ENCODE measurements around the gene CALHM5. TPM values are rescaled to one million over a fixed set of nuclear protein-coding genes. Genes with fewer than 3 reads are reported as not detected.

The CALHM5 gene
- total and polyA plus RNA-seq, 5 donors from 2014 or later, result 0.10 TPM; not detected in 4

- Histone ChIP-seq H3K9me3 (ENCODE audit: control insufficient read depth in 2 of 2, low read length in 2 of 2) (no peaks in the 10 kb centered on the region), H3K36me3 (ENCODE audit: control insufficient read depth, insufficient read depth, low read length) (no peaks in the 10 kb centered on the region), H3K27me3 (ENCODE audit: control insufficient read depth, insufficient read depth, low read length) (peaks cover 21% of the 10 kb centered on the region), H3K4me1 (ENCODE audit: control insufficient read depth, insufficient read depth, low read length, poor library complexity, severe bottlenecking) (no peaks in the 10 kb centered on the region), H3K27ac (ENCODE audit: insufficient read depth, low read length, poor library complexity, severe bottlenecking) (no peak overlapping the region), H3K4me3 (ENCODE audit: low read depth, low read length) (no peak overlapping the region)
- peaks cover 0 to 3% (median 0%) of the 10 kb centered on the region in 7 donors for H3K9me3 Mint-ChIP-seq
- no peak overlapping the region for H3K27ac Mint-ChIP-seq
- H3K36me3 Mint-ChIP-seq, result no peaks in the 10 kb centered on the region
- H3K4me3 Mint-ChIP-seq, result no peak overlapping the region
- peaks cover 26% of the 10 kb centered on the region for H3K27me3 Mint-ChIP-seq
- DNase-seq (no peak), ATAC-seq (ENCODE audit: low read depth in 2 of 2) (no peak)
- H3K4me1 Mint-ChIP-seq, result peaks cover 0 to 4% (median 2%) of the 10 kb centered on the region in 4 donors
Measured at GRCh38 chr6:116528133-116528532, 16.7 kb downstream of the CALHM5 start.

GRCh38 chr6:116528780-116529179 is 17.3 kb downstream of the CALHM5 start:
- H3K9me3 Mint-ChIP-seq, result peaks cover 0 to 3% (median 0%) of the 10 kb centered on the region in 7 donors
- Histone ChIP-seq H3K9me3 (ENCODE audit: control insufficient read depth in 2 of 2, low read length in 2 of 2) (no peaks in the 10 kb centered on the region), H3K27ac (ENCODE audit: insufficient read depth, low read length, poor library complexity, severe bottlenecking) (no peak overlapping the region), H3K4me1 (ENCODE audit: control insufficient read depth, insufficient read depth, low read length, poor library complexity, severe bottlenecking) (no peaks in the 10 kb centered on the region), H3K36me3 (ENCODE audit: control insufficient read depth, insufficient read depth, low read length) (no peaks in the 10 kb centered on the region), H3K4me3 (ENCODE audit: low read depth, low read length) (no peak overlapping the region), H3K27me3 (ENCODE audit: control insufficient read depth, insufficient read depth, low read length) (peaks cover 21% of the 10 kb centered on the region)
- H3K36me3 Mint-ChIP-seq, result no peaks in the 10 kb centered on the region
- peak overlapping the region in 1 of 3 donors; percentile 38 for H3K27ac Mint-ChIP-seq
- no peak overlapping the region for H3K4me3 Mint-ChIP-seq
- H3K4me1 Mint-ChIP-seq, result peaks cover 0 to 4% (median 2%) of the 10 kb centered on the region in 4 donors
- peaks cover 27% of the 10 kb centered on the region for H3K27me3 Mint-ChIP-seq
- peak in 1 of 2 donors; percentile 24 for ATAC-seq (ENCODE audit: low read depth in 2 of 2)
- DNase-seq, result no peak

- Mint-ChIP-seq H3K4me3 (no peak overlapping the region), H3K36me3 (no peaks in the 10 kb centered on the region), H3K4me1 (peaks cover 0 to 4% (median 2%) of the 10 kb centered on the region in 4 donors), H3K27me3 (peaks cover 27% of the 10 kb centered on the region), H3K9me3 (peaks cover 0 to 3% (median 0%) of the 10 kb centered on the region in 7 donors), H3K27ac (no peak overlapping the region)
- no peaks in the 10 kb centered on the region for H3K36me3 ChIP-seq (ENCODE audit: control insufficient read depth, insufficient read depth, low read length)
- H3K27ac ChIP-seq (ENCODE audit: insufficient read depth, low read length, poor library complexity, severe bottlenecking), result no peak overlapping the region
- no peaks in the 10 kb centered on the region for H3K4me1 ChIP-seq (ENCODE audit: control insufficient read depth, insufficient read depth, low read length, poor library complexity, severe bottlenecking)
- H3K27me3 ChIP-seq (ENCODE audit: control insufficient read depth, insufficient read depth, low read length), result peaks cover 21% of the 10 kb centered on the region
- H3K9me3 ChIP-seq (ENCODE audit: control insufficient read depth in 2 of 2, low read length in 2 of 2), result no peaks in the 10 kb centered on the region
- no peak overlapping the region for H3K4me3 ChIP-seq (ENCODE audit: low read depth, low read length)
- ATAC-seq (ENCODE audit: low read depth in 2 of 2) (no peak), DNase-seq (no peak)
Measured at GRCh38 chr6:116529466-116530290, 18.2 kb downstream of the CALHM5 start.

DNA sequence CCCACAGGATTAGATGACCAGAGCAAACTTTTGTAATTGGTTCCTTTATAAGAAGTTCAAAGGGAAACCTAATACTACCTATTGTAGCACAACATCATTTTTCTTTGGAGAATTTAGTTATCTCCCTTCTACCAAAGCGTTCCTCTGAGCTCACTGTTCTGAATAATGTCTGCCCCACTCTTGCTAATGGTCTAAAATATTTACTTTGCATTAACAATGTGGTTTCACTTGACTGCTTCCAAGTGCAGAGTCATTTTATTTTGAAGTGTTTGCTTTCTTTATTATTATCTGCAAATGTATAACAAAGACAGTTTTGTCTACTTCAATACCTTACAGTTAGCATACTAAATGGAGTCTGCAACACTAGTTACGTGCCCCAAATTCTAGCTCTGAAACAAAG is 19.0 kb downstream of the CALHM5 start:
- Mint-ChIP-seq H3K27me3 (peaks cover 27% of the 10 kb centered on the region), H3K27ac (no peak overlapping the region), H3K9me3 (peaks cover 0 to 3% (median 0%) of the 10 kb centered on the region in 7 donors), H3K36me3 (no peaks in the 10 kb centered on the region), H3K4me1 (peaks cover 0 to 4% (median 2%) of the 10 kb centered on the region in 4 donors), H3K4me3 (no peak overlapping the region)
- ATAC-seq (ENCODE audit: low read depth in 2 of 2), result no peak
- Histone ChIP-seq H3K27ac (ENCODE audit: insufficient read depth, low read length, poor library complexity, severe bottlenecking) (no peak overlapping the region), H3K36me3 (ENCODE audit: control insufficient read depth, insufficient read depth, low read length) (no peaks in the 10 kb centered on the region), H3K4me1 (ENCODE audit: control insufficient read depth, insufficient read depth, low read length, poor library complexity, severe bottlenecking) (no peaks in the 10 kb centered on the region), H3K9me3 (ENCODE audit: control insufficient read depth in 2 of 2, low read length in 2 of 2) (no peaks in the 10 kb centered on the region), H3K27me3 (ENCODE audit: control insufficient read depth, insufficient read depth, low read length) (peaks cover 25% of the 10 kb centered on the region), H3K4me3 (ENCODE audit: low read depth, low read length) (no peak overlapping the region)
- no peak for DNase-seq

- Mint-ChIP-seq H3K36me3 (no peaks in the 10 kb centered on the region), H3K27ac (no peak overlapping the region), H3K4me3 (no peak overlapping the region), H3K9me3 (no peaks in the 10 kb centered on the region), H3K4me1 (peaks cover 0 to 5% (median 2%) of the 10 kb centered on the region in 4 donors), H3K27me3 (peaks cover 25% of the 10 kb centered on the region)
- peaks cover 15% of the 10 kb centered on the region for H3K27me3 ChIP-seq (ENCODE audit: control insufficient read depth, insufficient read depth, low read length)
- no peaks in the 10 kb centered on the region for H3K9me3 ChIP-seq (ENCODE audit: control insufficient read depth in 2 of 2, low read length in 2 of 2)
- peak; percentile 46 to 69 (median 68) for DNase-seq
- ATAC-seq (ENCODE audit: low read depth in 2 of 2), result peak; percentile 85 to 89
- H3K27ac ChIP-seq (ENCODE audit: insufficient read depth, low read length, poor library complexity, severe bottlenecking), result no peak overlapping the region
- no peaks in the 10 kb centered on the region for H3K4me1 ChIP-seq (ENCODE audit: control insufficient read depth, insufficient read depth, low read length, poor library complexity, severe bottlenecking)
- H3K4me3 ChIP-seq (ENCODE audit: low read depth, low read length), result no peak overlapping the region
- H3K36me3 ChIP-seq (ENCODE audit: control insufficient read depth, insufficient read depth, low read length), result no peaks in the 10 kb centered on the region
Measured at GRCh38 chr6:116531675-116532570, 20.5 kb downstream of the CALHM5 start.

- Histone ChIP-seq H3K9me3 (ENCODE audit: control insufficient read depth in 2 of 2, low read length in 2 of 2) (no peaks in the 10 kb centered on the region), H3K36me3 (ENCODE audit: control insufficient read depth, insufficient read depth, low read length) (no peaks in the 10 kb centered on the region), H3K27me3 (ENCODE audit: control insufficient read depth, insufficient read depth, low read length) (peaks cover 15% of the 10 kb centered on the region), H3K27ac (ENCODE audit: insufficient read depth, low read length, poor library complexity, severe bottlenecking) (no peak overlapping the region), H3K4me3 (ENCODE audit: low read depth, low read length) (no peak overlapping the region), H3K4me1 (ENCODE audit: control insufficient read depth, insufficient read depth, low read length, poor library complexity, severe bottlenecking) (no peaks in the 10 kb centered on the region)
- Mint-ChIP-seq H3K9me3 (no peaks in the 10 kb centered on the region), H3K27ac (no peak overlapping the region), H3K27me3 (peaks cover 32% of the 10 kb centered on the region), H3K4me3 (no peak overlapping the region), H3K36me3 (no peaks in the 10 kb centered on the region), H3K4me1 (peaks cover 0 to 5% (median 2%) of the 10 kb centered on the region in 4 donors)
- ATAC-seq (ENCODE audit: low read depth in 2 of 2), result no peak
- DNase-seq, result no peak
Measured at GRCh38 chr6:116533233-116533957, 22.0 kb downstream of the CALHM5 start.

GRCh38 chr6:116535109-116535508 is 23.7 kb downstream of the CALHM5 start:
- DNase-seq (no peak), ATAC-seq (ENCODE audit: low read depth in 2 of 2) (no peak)
- H3K36me3 Mint-ChIP-seq, result no peaks in the 10 kb centered on the region
- Histone ChIP-seq H3K27ac (ENCODE audit: insufficient read depth, low read length, poor library complexity, severe bottlenecking) (no peak overlapping the region), H3K27me3 (ENCODE audit: control insufficient read depth, insufficient read depth, low read length) (peaks cover 10% of the 10 kb centered on the region), H3K36me3 (ENCODE audit: control insufficient read depth, insufficient read depth, low read length) (no peaks in the 10 kb centered on the region), H3K9me3 (ENCODE audit: control insufficient read depth in 2 of 2, low read length in 2 of 2) (no peaks in the 10 kb centered on the region), H3K4me1 (ENCODE audit: control insufficient read depth, insufficient read depth, low read length, poor library complexity, severe bottlenecking) (no peaks in the 10 kb centered on the region), H3K4me3 (ENCODE audit: low read depth, low read length) (no peak overlapping the region)
- peaks cover 0 to 5% (median 2%) of the 10 kb centered on the region in 4 donors for H3K4me1 Mint-ChIP-seq
- H3K27ac Mint-ChIP-seq, result no peak overlapping the region
- peaks cover 39% of the 10 kb centered on the region for H3K27me3 Mint-ChIP-seq
- no peaks in the 10 kb centered on the region for H3K9me3 Mint-ChIP-seq
- no peak overlapping the region for H3K4me3 Mint-ChIP-seq

Data from CD4-positive, CD25-positive, alpha-beta regulatory T cell (primary cell).